ENCODE measurements around the gene SLC16A6.
A peak's percentile ranks its signal among the peaks of the same experiment; 100 is the strongest.
"Not testable (repeated sequence)": the region's sequence is repeated elsewhere in the genome, so short reads cannot be mapped to it uniquely, and the experiment has no call there.

Gene SLC16A6

DNA sequence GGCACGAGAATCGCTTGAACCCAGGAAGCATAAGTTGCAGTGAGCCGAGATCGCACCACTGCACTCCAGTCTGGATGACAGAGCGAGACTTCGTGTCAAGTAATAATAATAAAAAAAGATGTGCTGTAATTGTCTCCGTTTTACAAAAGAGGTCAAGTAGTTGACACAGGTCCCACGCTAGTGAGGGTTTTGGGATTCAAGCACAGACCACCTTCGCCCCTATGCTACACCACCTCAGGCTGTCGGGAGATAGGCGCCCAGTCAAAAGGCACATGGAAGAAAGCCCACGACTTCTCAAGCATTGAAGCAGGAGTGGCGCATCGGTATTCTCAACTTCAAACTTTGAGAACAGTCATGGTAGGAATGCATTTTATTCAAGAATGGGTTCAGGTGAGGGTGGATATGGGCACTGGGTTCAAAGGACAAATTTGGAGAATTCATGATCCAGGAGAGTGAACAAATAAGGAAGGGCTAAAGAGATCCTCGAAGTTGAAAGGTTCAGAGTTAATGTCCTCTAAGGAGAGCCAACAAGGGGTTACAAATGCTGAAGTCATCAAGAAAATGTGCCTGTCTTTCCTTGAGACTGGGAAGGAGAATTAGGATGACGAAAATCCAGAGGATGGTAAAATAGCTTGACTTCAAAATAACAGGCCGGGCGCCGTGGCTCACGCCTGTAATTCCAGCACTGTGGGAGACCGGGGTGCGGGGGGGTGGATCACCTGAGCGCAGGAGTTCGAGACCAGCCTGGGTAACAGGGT, 44.5 kb downstream of the SLC16A6 start:
- no peak for DNase-seq

DNA sequence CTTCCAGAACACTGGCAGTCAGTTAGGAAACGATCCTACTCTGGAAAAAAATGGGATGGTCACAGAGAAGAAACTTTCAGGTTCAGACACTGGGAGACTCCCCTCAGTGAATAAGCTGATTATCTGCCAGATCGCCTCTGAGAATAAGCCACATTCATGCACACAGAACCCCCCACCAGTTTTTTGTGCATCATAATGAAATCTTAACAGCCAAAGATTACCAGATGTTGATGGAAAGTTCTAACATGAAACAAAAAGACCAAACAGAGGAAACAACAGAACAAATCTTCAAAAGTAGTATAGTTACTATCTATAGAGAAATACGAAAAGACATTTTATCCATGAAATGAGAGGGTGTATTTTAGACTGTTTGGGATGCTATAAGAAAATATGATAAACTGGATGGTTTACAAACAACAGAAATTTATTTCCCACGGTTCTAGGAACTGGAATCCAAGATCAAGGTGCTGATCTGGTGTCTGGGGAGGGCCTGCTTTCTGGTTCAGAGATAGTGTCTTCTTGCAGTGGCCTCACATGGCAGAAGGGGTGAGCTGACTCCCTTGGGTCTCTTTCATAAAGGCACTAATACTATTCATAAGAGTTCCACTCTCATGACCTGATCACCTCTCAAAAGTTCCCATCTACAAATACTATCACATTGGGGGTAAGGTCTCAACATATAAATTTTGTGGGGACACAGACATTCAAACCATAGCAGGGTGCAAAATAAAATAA, 51.1 kb downstream of the SLC16A6 start:
- DNase-seq, result no peak

DNA sequence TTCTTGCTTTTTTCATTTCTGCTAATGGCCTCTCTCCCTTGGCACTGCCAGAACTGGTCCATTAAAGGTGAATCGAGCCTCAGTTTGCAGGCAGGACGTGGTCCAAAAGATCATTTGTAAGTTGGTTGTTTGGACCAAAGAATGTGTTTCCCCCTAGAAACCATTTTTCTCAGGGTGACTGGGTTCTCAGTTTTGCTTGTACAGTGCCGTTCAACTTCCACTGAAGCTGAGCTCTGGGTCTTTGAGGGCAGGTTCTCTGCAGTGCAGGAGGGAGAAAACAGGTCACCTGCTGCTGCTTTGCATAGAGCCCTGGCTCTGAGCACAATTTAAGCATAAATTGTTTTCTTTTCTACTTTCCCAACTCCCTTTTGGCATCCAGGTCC, 52.1 kb downstream of the SLC16A6 start:
- DNase-seq, result peak in 1 of 2 donors; percentile 33

- DNase-seq, result peak; percentile 50 to 71
These were observed 52.6 kb downstream of the SLC16A6 start for GRCh38 chr17:68238164-68238870.

DNA sequence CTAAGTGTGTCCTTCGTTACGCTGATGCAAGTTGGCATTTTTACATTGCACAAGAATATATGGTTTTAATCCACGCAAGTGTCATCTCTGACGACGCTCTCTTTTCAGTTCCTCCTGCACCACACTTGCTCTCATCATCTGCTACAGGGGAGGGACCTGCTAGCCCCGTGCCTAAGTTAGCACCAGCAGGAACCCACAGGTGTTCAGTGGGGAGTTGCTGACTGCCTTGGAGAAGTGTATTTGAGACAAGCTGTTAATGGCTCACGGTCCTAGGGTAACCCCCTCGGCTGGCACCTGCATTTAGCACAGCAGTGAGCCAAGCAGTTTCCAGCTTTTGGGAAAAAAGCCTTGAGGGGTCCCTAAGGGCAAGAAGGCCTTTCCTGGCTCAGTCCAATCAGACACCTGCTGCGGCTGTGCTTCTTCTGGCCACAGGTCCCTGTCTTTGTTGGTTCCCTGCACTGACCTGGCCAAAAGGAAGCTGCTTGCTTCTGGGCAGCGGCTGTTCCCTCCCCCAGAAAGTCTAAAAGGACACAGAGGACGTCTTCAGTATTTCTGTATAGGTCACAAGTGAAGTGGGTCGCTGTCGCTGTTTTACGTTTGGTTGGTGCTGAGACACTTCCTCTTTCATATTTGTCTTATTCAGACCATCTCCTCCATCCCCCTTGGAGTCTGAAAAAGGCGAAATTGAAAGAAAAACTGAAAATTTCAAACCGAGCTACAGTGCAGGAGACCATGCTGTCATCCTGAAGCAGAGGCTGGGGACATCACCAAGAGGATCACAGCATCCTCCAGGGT, 53.4 kb downstream of the SLC16A6 start:
- peak; percentile 78 to 86 for DNase-seq

DNA sequence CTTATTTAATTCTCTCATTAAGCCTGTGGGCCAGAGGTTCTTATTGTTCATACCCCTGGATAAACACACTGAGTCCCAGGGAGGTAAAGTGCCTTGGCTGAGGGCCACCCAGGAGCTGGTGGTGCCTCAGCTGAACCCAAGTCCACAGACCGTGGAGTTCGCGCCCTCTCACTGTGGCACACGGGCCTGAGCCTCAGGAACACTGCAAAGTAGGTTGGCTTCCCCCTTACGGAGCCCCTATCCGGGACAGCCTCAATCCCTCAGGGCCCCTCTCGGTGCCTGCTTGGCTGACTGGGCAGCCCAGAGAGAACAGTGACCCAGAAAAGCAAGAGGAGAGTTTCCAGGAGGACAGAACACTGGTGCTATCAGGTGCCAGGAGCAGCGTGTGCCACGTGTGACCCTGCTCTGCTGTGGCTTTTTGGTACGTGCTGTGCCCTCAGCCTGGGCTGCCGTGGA, 55.6 kb downstream of the SLC16A6 start:
- not testable (repeated sequence) for DNase-seq

- DNase-seq, result peak; percentile 73 to 81
These were observed 56.1 kb downstream of the SLC16A6 start for GRCh38 chr17:68234726-68235335.

- not testable (repeated sequence) for DNase-seq
These were observed 58.2 kb downstream of the SLC16A6 start for GRCh38 chr17:68232741-68233140.

GRCh38 chr17:68231541-68231940, 59.4 kb downstream of the SLC16A6 start:
- DNase-seq, result no peak

DNA sequence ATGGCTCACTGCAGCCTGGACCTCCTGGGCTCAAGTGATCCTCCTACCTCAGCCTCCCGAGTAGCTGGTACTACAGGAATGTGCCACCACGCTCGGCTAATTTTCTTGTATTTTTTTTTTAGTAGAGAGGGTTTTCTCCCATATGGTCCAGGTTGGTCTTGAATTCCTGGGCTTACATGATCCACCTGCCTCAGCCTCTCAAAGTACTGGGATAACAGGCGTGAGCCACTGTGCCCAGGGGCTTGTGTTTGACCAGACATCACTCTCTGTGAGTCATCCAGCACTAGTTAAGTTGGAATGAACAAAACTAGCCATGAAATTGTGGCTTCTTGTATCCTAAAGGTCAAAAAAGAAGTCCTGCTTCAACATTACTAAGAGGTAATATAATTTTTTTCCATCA, 59.8 kb downstream of the SLC16A6 start:
- DNase-seq, result not testable (repeated sequence)

- no peak for DNase-seq
These were observed 61.3 kb downstream of the SLC16A6 start for GRCh38 chr17:68229619-68230018.

DNA sequence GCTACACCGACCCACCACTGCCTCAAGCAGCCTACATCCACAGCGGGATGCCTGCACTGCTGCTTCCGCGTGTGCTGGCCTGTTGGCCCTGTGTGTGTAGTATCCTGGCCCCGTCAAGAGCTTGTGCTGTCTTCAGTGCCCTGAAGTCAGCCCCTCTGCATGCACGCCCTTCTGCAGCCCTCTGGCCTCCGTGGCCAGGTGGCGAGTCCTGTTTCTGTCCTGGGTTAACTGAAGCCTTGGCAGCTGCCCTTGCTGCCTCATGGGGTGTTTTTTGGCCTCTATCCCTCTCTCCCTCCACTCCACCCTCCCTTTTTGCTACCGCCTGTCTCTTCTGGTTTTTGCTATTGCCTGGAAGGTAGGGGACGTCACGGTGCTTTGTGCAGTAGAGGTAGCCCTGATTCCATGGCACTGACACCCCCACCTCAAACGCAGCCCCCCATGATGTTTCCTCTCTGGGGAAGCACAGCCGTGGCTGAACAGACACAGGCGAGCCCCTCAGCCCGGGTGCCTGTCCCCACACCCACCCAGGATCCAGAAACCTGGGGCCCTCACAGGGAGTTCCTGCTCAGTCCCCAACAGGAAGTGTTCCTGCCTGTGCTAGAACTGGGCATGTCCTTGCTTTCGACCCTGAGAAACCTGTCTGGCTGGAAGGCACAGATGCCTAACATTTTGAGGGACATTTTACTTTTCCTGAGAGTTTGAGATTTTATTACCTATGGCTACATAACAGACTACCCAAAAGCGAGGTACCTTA, 61.9 kb downstream of the SLC16A6 start:
- DNase-seq, result no peak

DNA sequence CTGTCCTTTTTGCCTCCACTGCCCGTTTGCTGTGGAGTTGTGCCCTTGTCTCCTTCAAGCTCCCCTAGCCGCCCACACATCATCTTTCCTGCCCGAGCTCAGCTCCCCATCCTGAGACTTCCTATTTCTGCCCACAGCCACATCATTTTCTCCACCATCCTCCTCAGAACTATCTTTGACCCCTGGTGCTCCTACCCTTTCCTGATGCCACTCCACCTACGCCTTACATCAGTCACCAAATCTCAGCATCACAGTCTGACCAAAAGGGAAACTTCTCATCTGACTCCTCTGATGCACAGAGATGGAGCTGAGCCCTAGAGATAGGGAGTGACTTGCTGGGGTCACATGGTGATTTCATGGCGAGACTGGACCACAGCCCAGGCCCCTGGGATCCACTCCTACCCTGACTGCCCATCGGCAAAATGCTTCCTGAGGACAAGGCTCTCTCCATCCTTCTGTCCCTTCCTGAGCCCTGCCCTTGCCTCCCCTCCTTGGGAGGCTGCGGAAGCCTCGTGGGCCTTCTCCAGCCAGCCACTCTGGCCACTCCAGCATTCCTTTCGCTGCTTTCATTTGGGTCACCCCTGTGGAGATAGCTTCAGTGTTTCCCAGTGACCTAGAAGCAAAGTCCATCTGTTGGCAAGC, 62.8 kb downstream of the SLC16A6 start:
- not testable (repeated sequence) for DNase-seq

DNA sequence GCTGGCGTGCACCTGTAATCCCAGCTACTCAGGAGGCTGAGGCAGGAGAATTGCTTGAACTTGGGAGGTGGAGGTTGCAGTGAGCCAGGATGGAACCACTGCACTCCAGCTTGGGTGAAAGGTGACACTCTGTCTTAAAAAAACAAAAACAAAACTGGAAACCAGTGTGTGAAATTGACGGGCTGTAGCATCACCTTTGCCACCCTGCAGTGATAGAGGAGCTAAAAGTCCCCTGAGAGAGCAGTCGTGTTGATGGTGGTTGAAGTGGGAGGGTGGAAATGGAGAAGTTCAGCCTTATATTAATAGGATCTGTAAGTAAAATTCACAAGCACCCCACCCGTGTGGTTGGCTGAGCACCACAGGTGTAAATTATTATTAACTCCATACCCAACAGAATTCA, 65.9 kb downstream of the SLC16A6 start:
- peak in 1 of 2 donors; percentile 35 for DNase-seq

DNA sequence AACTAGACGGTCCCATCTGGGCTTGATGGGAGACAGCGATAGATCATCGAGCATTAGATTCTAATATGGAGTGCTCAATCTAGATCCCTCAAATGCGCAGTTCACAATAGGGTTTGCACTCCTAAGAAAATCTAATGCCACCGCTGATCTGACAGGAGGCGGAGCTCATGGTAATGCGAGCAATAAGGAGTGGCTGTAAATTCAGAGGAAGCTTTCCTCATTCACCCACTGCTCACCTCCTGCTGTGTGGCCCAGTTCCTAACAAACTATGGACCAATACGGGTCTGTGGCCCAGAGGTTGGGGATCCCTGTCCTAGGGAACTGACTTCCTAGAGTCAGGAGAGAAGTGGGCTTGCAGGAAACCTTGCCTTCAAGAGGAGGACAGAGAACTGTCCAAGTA, 68.3 kb downstream of the SLC16A6 start:
- DNase-seq, result no peak

DNA sequence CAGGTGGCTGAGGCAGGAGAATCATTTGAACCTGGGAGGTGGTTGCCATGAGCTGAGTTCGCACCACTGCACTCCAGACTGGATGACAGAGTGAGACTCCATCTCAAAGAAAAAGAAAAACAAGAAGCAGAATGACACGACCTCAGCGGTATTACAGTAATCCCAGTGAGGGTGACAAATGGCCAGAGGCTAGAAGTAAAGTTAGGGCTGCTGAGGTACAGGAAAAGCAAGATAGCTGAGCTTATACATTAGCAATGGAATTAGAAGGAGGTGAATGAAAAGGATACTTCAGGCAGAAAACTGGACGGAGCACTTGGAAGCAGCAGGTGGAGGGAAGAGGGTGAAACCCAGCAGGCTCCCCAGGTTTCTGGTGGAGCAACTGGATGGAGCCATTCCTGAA, 69.1 kb downstream of the SLC16A6 start:
- DNase-seq, result no peak

GRCh38 chr17:68220786-68221185, 70.1 kb downstream of the SLC16A6 start:
- not testable (repeated sequence) for DNase-seq

GRCh38 chr17:68220186-68220585, 70.7 kb downstream of the SLC16A6 start:
- not testable (repeated sequence) for DNase-seq

DNA sequence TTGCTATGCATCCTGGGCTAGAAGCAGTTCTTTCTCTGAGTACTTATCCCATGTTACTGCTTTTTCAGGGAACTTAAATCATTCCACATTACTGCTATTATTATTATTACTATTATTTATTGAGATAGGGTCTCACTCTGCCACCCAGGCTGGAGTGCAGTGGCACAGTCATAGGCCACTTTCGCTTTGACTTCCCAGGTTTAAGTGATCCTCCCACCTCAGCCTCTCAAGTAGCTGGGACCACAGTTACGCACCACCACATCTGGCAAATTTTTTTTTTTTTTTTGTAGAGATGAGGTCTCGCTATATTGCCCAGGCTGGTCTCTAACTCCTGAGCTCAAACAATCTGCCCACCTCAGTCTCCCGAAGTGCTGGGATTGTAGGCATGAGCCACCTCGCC, 71.5 kb downstream of the SLC16A6 start:
- DNase-seq, result not testable (repeated sequence)

Measured in CD4-positive, alpha-beta T cell treated with Interleukin-1 beta for 1 hour (primary cell).